ENCODE data around the gene MYBBP1A. TPM values are rescaled to one million over a fixed set of nuclear protein-coding genes. Genes with fewer than 3 reads are reported as not detected.
A peak's percentile ranks its signal among the peaks of the same experiment; 100 is the strongest.

MYBBP1A gene
- total and polyA plus RNA-seq, 2 of the 13 experiments (the other 11 are each of a cell fraction or from before 2014, with no cell fraction given): 18.6 to 54.8 TPM

DNA sequence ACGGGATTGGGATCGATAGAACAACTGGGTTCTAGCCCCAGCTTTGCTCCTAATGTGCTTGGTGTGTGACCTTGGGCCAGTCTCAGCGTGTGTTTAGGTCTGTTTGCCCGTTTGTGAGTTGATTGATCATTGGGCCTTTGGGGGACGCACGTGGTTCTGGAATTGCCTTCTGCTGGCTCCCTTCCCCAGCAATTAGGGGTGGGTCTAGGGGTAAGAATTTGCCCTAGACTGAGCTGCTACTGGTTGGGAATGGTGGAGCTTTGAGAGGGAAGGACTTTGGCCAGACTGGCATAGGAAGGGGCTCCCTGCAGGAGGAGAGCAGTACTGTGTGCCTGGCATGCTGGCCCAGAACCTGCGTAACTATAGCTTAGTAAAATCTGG, 55.0 kb downstream of the MYBBP1A start:
- H3K27me3 ChIP-seq (ENCODE audit: control insufficient read depth in 1 of 2, insufficient read depth in 2 of 2, low read length in 2 of 2): peaks cover 0 to 70% of the 10 kb centered on the region in 2 experiments
- DNase-seq (ENCODE audit: low spot score) (no peak), ATAC-seq (peak; percentile 23), FAIRE-seq (no peak)
- H2AFZ ChIP-seq (ENCODE audit: low read length): no peak overlapping the region
- no peaks in the 10 kb centered on the region for H3K36me3 ChIP-seq (replicated peaks in 1 of 2; ENCODE audit: control insufficient read depth in 1 of 2, insufficient read depth in 2 of 2, low read length in 2 of 2)
- H3K9me3 ChIP-seq (ENCODE audit: low read length): no peaks in the 10 kb centered on the region
- peak overlapping the region in 1 of 3 experiments; percentile 40; a peak in 2 of 6 replicates for H3K4me3 ChIP-seq (replicated peaks in 1 of 3; ENCODE audit: insufficient read depth in 1 of 3, low read depth in 2 of 3, low read length in 3 of 3)
- no peak overlapping the region for H3K27ac ChIP-seq (ENCODE audit: extremely low read length, insufficient read depth, low read length)
- intact Hi-C loops (cut with micrococcal nuclease; ENCODE audit: unreplicated experiment) (no loop called here), in situ Hi-C loops (cut with HindIII; ENCODE audit: extremely low pct_ligation_motif_present, low pct_unique_long_range_greater_than_20kb) (no loop called here)
- H3K9ac ChIP-seq (ENCODE audit: insufficient read depth, low read depth, low read length): no peak overlapping the region
- peak overlapping the region; percentile 18; the same call in 1 of the 2 replicates for H3K4me2 ChIP-seq (ENCODE audit: low read depth, low read length)
- POLR2A ChIA-PET: no interaction called here
- CTCF ChIA-PET (ENCODE audit: low intra/inter-chr PET ratio, low total read pairs): no interaction called here
- no peaks in the 10 kb centered on the region for H3K79me2 ChIP-seq (ENCODE audit: insufficient read depth, low read length)
- no TSS peak for BruUV-seq (replicated peaks)
- H4K20me1 ChIP-seq (ENCODE audit: insufficient read depth, low read length): 0 out of 2 replicates have a peak, but pooled peaks cover 6% of the 10 kb centered on the region
- peaks cover 22% of the 10 kb centered on the region for H3K4me1 ChIP-seq (ENCODE audit: insufficient read depth, low read length)
- 20% methylated on average over 3 of the region's 7 CpGs for WGBS (ENCODE audit: low lambda C conversion rate)
- no peak for TF ChIP-seq AHR (CRISPR knock-in tag; IDR thresholded peaks at IDR 0.05)
- TF ChIP-seq NFYC (CRISPR knock-in tag; IDR thresholded peaks at IDR 0.05): no peak
- no peak for TF ChIP-seq FOSL1 (CRISPR knock-in tag; IDR thresholded peaks at IDR 0.05; ENCODE audit: borderline replicate concordance)
- no peak for TF ChIP-seq ZNF468 (CRISPR knock-in tag; IDR thresholded peaks at IDR 0.05)
- TF ChIP-seq ZNF652 (CRISPR knock-in tag; IDR thresholded peaks at IDR 0.05; ENCODE audit: borderline replicate concordance, low read depth): no peak
- TF ChIP-seq, protein P1, sequence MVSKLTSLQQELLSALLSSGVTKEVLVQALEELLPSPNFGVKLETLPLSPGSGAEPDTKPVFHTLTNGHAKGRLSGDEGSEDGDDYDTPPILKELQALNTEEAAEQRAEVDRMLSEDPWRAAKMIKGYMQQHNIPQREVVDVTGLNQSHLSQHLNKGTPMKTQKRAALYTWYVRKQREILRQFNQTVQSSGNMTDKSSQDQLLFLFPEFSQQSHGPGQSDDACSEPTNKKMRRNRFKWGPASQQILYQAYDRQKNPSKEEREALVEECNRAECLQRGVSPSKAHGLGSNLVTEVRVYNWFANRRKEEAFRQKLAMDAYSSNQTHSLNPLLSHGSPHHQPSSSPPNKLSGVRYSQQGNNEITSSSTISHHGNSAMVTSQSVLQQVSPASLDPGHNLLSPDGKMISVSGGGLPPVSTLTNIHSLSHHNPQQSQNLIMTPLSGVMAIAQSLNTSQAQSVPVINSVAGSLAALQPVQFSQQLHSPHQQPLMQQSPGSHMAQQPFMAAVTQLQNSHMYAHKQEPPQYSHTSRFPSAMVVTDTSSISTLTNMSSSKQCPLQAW (CRISPR knock-in tag; IDR thresholded peaks at IDR 0.05): no peak
- no peak for TF ChIP-seq HHEX (CRISPR knock-in tag; IDR thresholded peaks at IDR 0.05)
- no peak for TF ChIP-seq ZSCAN22 (CRISPR knock-in tag; IDR thresholded peaks at IDR 0.05)
- TF ChIP-seq, protein P2, sequence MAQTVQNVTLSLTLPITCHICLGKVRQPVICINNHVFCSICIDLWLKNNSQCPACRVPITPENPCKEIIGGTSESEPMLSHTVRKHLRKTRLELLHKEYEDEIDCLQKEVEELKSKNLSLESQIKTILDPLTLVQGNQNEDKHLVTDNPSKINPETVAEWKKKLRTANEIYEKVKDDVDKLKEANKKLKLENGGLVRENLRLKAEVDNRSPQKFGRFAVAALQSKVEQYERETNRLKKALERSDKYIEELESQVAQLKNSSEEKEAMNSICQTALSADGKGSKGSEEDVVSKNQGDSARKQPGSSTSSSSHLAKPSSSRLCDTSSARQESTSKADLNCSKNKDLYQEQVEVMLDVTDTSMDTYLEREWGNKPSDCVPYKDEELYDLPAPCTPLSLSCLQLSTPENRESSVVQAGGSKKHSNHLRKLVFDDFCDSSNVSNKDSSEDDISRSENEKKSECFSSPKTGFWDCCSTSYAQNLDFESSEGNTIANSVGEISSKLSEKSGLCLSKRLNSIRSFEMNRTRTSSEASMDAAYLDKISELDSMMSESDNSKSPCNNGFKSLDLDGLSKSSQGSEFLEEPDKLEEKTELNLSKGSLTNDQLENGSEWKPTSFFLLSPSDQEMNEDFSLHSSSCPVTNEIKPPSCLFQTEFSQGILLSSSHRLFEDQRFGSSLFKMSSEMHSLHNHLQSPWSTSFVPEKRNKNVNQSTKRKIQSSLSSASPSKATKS (CRISPR knock-in tag; IDR thresholded peaks at IDR 0.05): no peak
- TF ChIP-seq, protein P3, sequence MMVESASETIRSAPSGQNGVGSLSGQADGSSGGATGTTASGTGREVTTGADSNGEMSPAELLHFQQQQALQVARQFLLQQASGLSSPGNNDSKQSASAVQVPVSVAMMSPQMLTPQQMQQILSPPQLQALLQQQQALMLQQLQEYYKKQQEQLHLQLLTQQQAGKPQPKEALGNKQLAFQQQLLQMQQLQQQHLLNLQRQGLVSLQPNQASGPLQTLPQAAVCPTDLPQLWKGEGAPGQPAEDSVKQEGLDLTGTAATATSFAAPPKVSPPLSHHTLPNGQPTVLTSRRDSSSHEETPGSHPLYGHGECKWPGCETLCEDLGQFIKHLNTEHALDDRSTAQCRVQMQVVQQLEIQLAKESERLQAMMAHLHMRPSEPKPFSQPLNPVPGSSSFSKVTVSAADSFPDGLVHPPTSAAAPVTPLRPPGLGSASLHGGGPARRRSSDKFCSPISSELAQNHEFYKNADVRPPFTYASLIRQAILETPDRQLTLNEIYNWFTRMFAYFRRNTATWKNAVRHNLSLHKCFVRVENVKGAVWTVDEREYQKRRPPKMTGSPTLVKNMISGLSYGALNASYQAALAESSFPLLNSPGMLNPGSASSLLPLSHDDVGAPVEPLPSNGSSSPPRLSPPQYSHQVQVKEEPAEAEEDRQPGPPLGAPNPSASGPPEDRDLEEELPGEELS (CRISPR knock-in tag; IDR thresholded peaks at IDR 0.05): no peak
- TF ChIP-seq ZNF12 (CRISPR knock-in tag; IDR thresholded peaks at IDR 0.05): no peak
- TF ChIP-seq, protein P4, sequence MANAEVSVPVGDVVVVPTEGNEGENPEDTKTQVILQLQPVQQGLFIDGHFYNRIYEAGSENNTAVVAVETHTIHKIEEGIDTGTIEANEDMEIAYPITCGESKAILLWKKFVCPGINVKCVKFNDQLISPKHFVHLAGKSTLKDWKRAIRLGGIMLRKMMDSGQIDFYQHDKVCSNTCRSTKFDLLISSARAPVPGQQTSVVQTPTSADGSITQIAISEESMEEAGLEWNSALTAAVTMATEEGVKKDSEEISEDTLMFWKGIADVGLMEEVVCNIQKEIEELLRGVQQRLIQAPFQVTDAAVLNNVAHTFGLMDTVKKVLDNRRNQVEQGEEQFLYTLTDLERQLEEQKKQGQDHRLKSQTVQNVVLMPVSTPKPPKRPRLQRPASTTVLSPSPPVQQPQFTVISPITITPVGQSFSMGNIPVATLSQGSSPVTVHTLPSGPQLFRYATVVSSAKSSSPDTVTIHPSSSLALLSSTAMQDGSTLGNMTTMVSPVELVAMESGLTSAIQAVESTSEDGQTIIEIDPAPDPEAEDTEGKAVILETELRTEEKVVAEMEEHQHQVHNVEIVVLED (CRISPR knock-in tag; IDR thresholded peaks at IDR 0.05; ENCODE audit: borderline replicate concordance): no peak
- no peak for TF ChIP-seq RBFOX2 (IDR thresholded peaks at IDR 0.05; ENCODE audit: low read depth, low read length)
- no peak for TF ChIP-seq ZNF768 (CRISPR knock-in tag; IDR thresholded peaks at IDR 0.05)
- TF ChIP-seq, protein P5, sequence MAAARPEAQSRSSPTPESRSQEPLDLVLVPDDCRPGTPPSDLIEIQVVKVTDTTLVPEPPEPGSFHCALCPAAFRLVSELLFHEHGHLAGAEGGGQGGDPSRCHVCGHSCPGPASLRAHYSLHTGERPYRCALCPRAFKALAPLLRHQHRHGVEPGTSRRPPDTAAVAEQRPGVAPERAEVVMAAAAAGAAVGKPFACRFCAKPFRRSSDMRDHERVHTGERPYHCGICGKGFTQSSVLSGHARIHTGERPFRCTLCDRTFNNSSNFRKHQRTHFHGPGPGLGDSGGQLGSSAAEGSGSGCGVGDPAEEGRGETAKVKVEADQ (CRISPR knock-in tag; IDR thresholded peaks at IDR 0.05; ENCODE audit: borderline replicate concordance): no peak
- TF ChIP-seq ATRX (CRISPR knock-in tag; IDR thresholded peaks at IDR 0.05; ENCODE audit: borderline replicate concordance): no peak
- TF ChIP-seq ZBTB20 (CRISPR knock-in tag; IDR thresholded peaks at IDR 0.05; ENCODE audit: borderline replicate concordance, low read depth): no peak
- no peak for TF ChIP-seq HNRNPH1 (optimal IDR thresholded peaks at IDR 0.05; ENCODE audit: low read depth, low read length)
